Umbilical cord (tissue), 2 donors: ENCODE results near the gene LSP1. TPM values are rescaled to one million over a fixed set of nuclear protein-coding genes. Genes with fewer than 3 reads are reported as not detected.
A peak's percentile ranks its signal among the peaks of the same experiment; 100 is the strongest.

Source experiments
- DNase-seq: peaks from one replicate; pipeline ENCODE4 v3.0.0-alpha.2; 2015; ENCODE audit warnings: low spot score
- total RNA-seq: library from RNA; depleted of rRNA; stranded (reverse); fragments of >200 nt; gene quantifications from one replicate; pipeline ENCODE4 v1.2.3, GENCODE V29; 2014; ENCODE audit warnings: low replicate concordance; ENCODE audit not compliant: insufficient read depth

The LSP1 gene
- total RNA-seq, 1 donor from 2014 or later: 85.5 TPM

- DNase-seq: no peak
Measured at GRCh38 chr11:1848640-1849430, 4.0 kb upstream of the LSP1 start.

DNA sequence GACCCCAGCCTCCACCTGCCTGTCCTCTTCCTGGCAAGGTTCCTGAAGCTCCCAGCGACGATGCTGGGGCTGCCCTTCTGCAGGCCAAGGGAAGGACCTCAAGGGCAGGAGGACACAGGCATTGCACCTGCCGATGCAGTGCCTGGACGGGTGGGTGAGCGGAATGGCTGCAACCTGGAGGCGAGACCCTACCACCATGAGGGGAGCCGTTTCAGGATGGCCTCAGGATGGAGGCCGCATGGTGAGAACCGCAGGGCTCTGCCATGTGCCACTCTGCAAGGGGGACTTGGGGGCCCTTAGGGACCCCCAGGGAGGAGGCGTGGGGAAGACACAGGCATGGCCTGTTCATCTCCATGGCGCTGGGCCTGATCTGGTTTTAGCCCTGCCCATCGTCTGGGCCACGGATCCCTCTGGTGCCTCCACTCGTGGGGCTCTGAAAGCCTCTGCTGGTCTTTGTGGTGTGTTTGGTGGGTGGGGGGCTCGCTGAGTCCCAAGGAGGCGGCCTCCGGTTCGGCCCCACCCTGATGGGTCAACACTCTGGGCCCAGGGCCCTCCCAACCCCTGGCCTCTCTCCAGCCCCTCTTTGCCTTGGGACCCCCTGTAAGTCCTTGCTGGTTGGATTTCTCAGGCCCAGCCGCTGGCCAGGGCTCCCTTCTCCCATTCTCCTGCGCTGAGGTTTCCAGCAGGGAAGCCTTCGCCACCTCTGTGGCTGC, 1.3 kb upstream of the LSP1 start:
- no peak for DNase-seq

GRCh38 chr11:1852271-1852876, 510 bp upstream of the LSP1 start:
- no peak for DNase-seq

- DNase-seq: no peak
Measured at GRCh38 chr11:1853376-1854131, 670 bp downstream of the LSP1 start.

DNA sequence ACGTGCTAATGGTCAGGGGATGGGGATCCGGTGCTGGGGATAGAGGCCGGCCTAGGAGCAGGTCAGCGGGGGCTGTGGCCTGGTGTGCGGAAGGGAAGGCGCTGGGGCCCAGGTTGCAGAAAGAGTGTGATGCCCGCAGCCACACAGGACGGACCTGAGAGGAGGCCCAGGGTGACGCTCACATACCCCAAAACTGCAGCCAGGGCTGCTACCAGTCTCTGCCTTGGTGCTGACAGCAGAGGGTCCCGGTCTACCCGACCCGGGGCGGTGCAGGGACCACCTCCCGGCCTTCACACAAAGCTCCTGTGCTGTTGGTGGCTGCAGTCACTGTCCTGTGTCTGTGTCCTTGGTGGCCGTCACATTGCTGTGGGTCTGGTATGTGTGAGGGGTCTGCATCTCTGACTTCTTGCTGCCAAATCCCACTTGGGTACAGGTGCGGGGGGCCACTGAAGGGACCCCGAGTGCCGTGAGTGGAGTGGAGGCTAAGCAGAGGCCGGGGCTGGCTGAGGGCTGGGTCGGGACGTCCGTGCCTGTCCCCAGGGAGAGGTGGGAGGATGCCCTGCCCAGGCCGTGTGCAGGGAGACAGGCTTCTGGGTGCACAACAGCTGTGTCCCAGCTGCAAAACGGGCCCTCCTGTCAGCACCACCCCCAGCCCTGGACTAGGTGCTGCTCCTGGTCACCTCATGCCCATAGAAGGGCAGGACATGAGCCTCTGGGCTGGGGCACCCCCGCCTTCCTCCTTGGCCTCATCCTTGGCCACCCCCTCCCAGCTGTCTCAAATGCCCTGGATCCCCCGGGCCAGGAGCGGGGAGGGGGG, 1.5 kb downstream of the LSP1 start:
- no peak for DNase-seq

DNA sequence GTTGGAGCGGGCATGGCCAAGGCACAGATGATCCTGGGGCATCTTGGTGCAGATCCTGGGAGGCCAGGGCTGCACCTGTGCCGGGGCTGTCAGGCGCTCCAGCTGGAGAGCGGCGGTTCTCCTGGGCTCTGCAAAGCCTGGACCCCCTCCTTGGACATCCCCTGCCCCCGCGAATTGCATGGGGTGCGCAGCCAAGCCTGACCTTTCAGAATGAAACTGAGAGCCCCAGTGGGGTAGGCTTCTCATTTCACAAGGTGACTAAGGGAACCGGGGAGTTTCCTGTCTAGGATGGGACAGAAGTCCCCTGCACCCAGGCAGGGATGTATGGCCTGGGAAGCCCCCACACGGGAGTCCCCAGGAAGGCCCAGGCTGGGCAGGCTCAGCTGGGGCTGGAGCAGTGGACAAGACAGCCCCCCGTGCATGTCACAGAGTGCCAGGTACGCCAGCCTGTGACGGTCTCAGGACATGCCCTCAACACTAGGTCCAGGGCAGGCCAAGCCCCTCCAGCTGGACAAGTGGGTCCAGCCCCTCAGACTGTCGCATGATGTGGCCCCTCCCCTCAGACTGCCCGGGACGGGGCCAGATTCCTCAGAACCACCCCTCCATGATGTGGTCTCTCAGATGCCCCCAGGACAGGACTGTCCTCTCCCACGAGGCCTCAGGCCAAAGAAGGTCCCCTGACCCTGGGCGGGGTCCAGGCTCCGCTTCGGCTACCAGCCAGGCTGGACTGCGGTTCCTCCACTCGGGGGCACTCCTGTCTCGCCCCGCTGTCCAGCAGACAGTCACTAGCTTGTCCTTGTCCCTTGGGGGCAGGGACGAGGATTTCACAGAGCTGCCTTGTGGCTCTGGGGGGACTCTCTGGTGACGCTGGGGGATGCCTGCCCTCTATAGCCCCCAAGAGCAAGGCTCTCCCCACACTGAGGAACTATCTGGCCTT, 2.3 kb downstream of the LSP1 start:
- no peak for DNase-seq

- DNase-seq: no peak
Measured at GRCh38 chr11:1855886-1856265, 3.0 kb downstream of the LSP1 start.

- DNase-seq: no peak
Measured at GRCh38 chr11:1856306-1857005, 3.6 kb downstream of the LSP1 start.

DNA sequence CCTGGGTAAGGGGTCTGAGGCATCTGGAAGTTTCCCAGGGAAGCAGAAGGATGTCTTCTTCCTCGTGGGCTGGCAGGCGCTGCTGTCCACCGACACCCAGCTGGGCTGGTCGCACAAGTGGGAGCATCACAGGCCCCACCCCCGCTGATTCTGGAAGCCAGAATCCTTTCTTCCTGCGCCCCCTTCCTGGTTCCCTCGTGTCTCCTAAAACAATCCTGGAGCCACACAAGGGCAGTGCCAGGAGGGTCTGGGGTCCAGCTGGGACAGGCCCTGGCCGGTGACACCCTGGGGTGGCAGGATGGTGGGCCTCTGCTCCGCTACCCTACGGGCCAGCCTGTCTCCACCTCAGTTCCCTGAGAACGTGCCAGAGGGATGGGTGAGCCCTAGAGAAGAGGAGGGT, 4.2 kb downstream of the LSP1 start:
- no peak for DNase-seq

DNA sequence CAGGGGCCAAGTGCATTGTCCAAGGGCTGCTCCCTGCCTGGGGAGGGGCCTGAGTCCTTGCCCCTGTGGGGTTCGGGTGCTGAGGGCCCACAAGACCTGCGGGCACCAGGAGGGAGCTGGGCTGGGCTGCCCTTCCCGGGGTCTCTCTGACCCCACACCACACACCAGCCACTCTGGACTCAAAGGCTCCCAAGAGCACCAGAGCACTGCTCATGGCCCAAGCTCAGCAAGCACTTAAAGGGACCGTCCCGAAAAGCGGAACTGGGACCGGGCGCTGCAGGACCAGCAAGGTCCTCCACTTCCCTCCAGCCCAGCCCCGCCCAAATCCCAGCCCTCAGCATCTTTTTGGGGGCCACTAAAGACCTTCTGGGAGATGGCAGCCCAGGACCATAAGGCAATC, 5.3 kb downstream of the LSP1 start:
- no peak for DNase-seq

DNA sequence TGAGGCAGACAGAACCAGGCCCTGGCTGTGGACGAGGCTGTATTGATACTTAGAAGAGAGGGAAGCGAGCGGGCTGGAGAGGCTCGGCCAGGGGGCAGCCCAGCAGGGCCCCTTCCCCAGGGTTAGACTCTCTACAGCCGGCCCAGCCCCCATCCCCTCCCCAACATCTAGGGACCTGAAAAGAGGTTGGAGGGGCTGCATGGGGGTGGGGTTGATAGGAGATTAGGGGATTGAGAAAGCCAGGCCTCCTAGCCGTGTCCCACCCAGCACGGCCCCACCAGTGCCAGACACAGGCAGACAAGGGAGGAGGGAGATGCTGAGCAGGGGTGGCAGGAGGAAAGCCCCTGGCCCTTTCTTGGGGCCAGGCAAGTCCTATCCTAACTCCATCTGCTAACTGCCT, 5.7 kb downstream of the LSP1 start:
- no peak for DNase-seq

GRCh38 chr11:1859004-1859403, 6.1 kb downstream of the LSP1 start:
- DNase-seq: no peak

DNA sequence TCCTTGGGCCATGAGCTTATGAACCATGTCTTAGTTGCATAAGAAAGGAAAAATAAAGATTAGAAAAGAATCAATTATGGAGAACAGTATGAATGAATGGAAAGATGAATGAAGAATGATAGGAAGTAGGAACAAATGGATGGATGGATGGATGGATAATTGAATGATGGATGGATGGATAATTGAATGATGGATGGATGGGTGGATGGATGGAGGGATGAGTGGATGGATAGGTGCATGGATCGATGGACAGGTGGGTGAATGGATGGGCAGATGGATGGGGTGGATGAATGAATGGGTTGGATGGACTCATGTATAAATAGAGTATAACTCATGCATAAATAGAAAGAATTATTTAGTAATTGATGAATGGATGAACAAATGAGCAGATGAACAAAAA, 7.2 kb downstream of the LSP1 start:
- DNase-seq: no peak

GRCh38 chr11:1861435-1862411, 8.8 kb downstream of the LSP1 start:
- DNase-seq: no peak

- DNase-seq: no peak
Measured at GRCh38 chr11:1862588-1863351, 9.9 kb downstream of the LSP1 start.

DNA sequence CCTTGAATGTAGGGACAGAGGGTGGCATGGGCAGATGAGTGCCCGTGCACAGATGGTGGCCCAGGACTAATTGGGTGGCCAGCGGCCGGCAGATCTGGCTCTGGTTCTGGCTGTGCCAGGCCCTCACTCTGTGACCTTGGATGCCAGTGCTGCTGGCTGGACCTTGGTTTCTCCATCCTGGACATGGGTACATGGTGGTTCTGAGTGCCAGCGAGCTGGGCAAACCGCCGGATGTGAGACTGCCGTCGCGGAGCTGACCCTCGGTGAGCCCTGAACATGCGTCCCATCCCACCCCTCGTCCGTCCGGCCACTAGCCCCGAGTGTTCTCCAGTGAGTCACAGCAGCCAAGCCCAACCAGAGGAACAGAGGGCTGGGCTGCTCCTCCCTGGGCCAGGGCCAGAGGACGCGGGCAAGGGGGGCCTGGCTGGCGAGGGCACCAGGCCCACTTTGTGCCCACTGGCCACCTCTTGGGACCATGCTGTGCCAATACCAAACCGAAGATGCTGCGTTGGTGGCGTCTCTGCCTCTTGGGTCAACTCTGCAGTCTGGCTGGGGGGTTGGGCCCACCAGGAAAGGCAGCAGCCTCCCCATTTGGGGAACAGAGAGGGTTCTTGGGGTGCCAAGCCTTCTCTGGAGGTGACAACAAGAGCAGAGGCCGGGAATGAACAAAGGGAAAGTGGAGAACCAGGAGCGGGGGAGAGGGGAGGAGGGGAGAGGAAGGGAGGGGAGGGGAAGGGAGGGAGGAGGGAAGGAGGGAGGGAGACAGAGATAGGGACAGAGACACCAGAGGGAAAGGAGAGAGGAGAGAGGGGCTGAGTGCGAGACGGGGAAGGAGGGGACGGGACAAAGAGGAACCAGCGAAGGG, 10.7 kb downstream of the LSP1 start:
- peak; percentile 84 for DNase-seq
